IMR-90 (cell line): ENCODE data around the gene SOX5. TPM values are rescaled to one million over a fixed set of nuclear protein-coding genes. Genes with fewer than 3 reads are reported as not detected.

Source experiments
- ATAC-seq: fragments of 200-7000 bp; cut with Tn5 transposase; 2 replicates; pipeline ENCODE4 v1.9.1; 2020; ENCODE audit warnings: low read depth, mild to moderate bottlenecking, moderate library complexity
- BruUV-seq: library from RNA; stranded (reverse); fragments of 400-500 nt; replicated peaks from 2 replicates; lab custom pipeline; 2021; lab: Mats Ljungman, UMichigan
- CTCF ChIA-PET: fragments of 300-600 bp; formaldehyde crosslinking; extraction: SDS; loops from one replicate; lab custom pipeline; 2021; ENCODE audit warnings: antibody characterized with exemption; lab: Yijun Ruan, JAX
- POLR2A ChIA-PET: fragments of 300-600 bp; sonication (Branson Sonifier 250); formaldehyde crosslinking; loops from one replicate; lab custom pipeline; 2022; ENCODE audit warnings: antibody characterized with exemption; ENCODE audit not compliant: unreplicated experiment; lab: Charles Lee
- DNase-seq: peaks from one replicate; pipeline ENCODE4 v3.0.0; 2013
- H2AFZ ChIP-seq: replicated peaks from 2 replicates; pipeline ENCODE3; 2013; ENCODE audit warnings: low read length, mild to moderate bottlenecking; ENCODE audit not compliant: poor library complexity
- H2AK5ac ChIP-seq: 2 replicates; pipeline ENCODE4 v1.6.1; 2013; ENCODE audit warnings: low read depth, low read length, inconsistent platforms
- H2AK9ac ChIP-seq: replicated peaks from 2 replicates; pipeline ENCODE3; 2013; ENCODE audit warnings: mild to moderate bottlenecking, low read depth, low read length, moderate library complexity; ENCODE audit not compliant: poor library complexity
- H2BK120ac ChIP-seq: 2 replicates; pipeline ENCODE4 v1.6.1; 2013; ENCODE audit warnings: low read depth, low read length, inconsistent platforms
- H2BK15ac ChIP-seq: 3 replicates; pipeline ENCODE4 v1.6.1; 2013; ENCODE audit warnings: low read depth, low read length, inconsistent platforms
- H2BK20ac ChIP-seq: 2 replicates; pipeline ENCODE4 v1.6.1; 2013; ENCODE audit warnings: low read depth, mild to moderate bottlenecking, inconsistent platforms, low read length, moderate library complexity
- H2BK5ac ChIP-seq: 2 replicates; pipeline ENCODE4 v1.6.1; 2013; ENCODE audit warnings: mild to moderate bottlenecking, low read depth, low read length, inconsistent platforms; ENCODE audit not compliant: poor library complexity, severe bottlenecking
- H3K14ac ChIP-seq: replicated peaks from 2 replicates; pipeline ENCODE4 v1.6.1; 2013; ENCODE audit warnings: low read depth, low read length, inconsistent platforms
- H3K18ac ChIP-seq: 2 replicates; pipeline ENCODE4 v1.6.1; 2013; ENCODE audit warnings: low read depth, low read length, control low read depth
- H3K23ac ChIP-seq: 2 replicates; pipeline ENCODE4 v1.6.1; 2013; ENCODE audit warnings: low read depth, low read length, inconsistent platforms
- H3K27ac ChIP-seq: 2 replicates; pipeline ENCODE4 v1.5.1; 2013; ENCODE audit warnings: mild to moderate bottlenecking, control low read depth, low read length; ENCODE audit not compliant: insufficient read depth
- H3K27me3 ChIP-seq: 2 replicates; pipeline ENCODE4 v1.6.1; 2013; ENCODE audit warnings: low read length; ENCODE audit not compliant: control insufficient read depth, insufficient read depth
- H3K36me3 ChIP-seq: 2 replicates; pipeline ENCODE4 v1.6.1; 2013; ENCODE audit warnings: low read length, mixed read lengths; ENCODE audit not compliant: control insufficient read depth, insufficient read depth
- H3K4ac ChIP-seq: 2 replicates; pipeline ENCODE4 v1.6.1; 2013; ENCODE audit warnings: low read depth, low read length, inconsistent platforms
- H3K4me1 ChIP-seq: 2 replicates; pipeline ENCODE4 v1.6.1; 2013; ENCODE audit warnings: low read length, mixed read lengths; ENCODE audit not compliant: control insufficient read depth, insufficient read depth
- H3K4me2 ChIP-seq: 2 replicates; pipeline ENCODE4 v1.6.1; 2013; ENCODE audit warnings: low read depth, mild to moderate bottlenecking, control low read depth, low read length, moderate library complexity
- H3K4me3 ChIP-seq: 2 replicates; pipeline ENCODE4 v1.5.1; 2013; ENCODE audit warnings: low read depth, mild to moderate bottlenecking, control low read depth, low read length, moderate library complexity; ENCODE audit not compliant: insufficient read depth
- H3K56ac ChIP-seq: 2 replicates; pipeline ENCODE4 v1.6.1; 2013; ENCODE audit warnings: low read length, inconsistent platforms; ENCODE audit not compliant: insufficient read depth; ENCODE audit errors: extremely low read depth
- H3K79me1 ChIP-seq, 2 experiments: 2 replicates each; pipeline ENCODE4 v1.6.1; 2013; ENCODE audit warnings: low read length in 2 of 2, inconsistent platforms in 1 of 2, low read depth in 1 of 2
- H3K9ac ChIP-seq: 2 replicates; pipeline ENCODE4 v1.6.1; 2013; ENCODE audit warnings: low read depth, low read length, control low read depth
- H3K9me1 ChIP-seq: 2 replicates; pipeline ENCODE4 v1.6.1; 2013; ENCODE audit warnings: low read length, inconsistent platforms; ENCODE audit not compliant: insufficient read depth
- H3K9me3 ChIP-seq: 2 replicates; pipeline ENCODE4 v1.6.1; 2013; ENCODE audit warnings: low read length; ENCODE audit not compliant: control insufficient read depth, insufficient read depth
- H4K20me1 ChIP-seq: 2 replicates; pipeline ENCODE4 v1.6.1; 2013; ENCODE audit warnings: low read length, inconsistent platforms; ENCODE audit not compliant: insufficient read depth
- H4K5ac ChIP-seq: 2 replicates; pipeline ENCODE4 v1.6.1; 2013; ENCODE audit warnings: mild to moderate bottlenecking, low read depth, low read length, control low read depth
- H4K8ac ChIP-seq, 2 experiments: 2 replicates each; pipeline ENCODE4 v1.6.1; 2013; ENCODE audit warnings: low read depth in 2 of 2, low read length in 2 of 2, control low read depth in 1 of 2, inconsistent platforms in 1 of 2
- H4K91ac ChIP-seq: 2 replicates; pipeline ENCODE4 v1.6.1; 2013; ENCODE audit warnings: low read depth, low read length, inconsistent platforms; ENCODE audit not compliant: insufficient read depth
- BHLHE40 ChIP-seq: fragments of 150-350 bp; IDR thresholded peaks from 2 replicates; pipeline ENCODE4 v1.6.1; 2016; ENCODE audit warnings: mild to moderate bottlenecking, low read depth, low read length
- CEBPB ChIP-seq: IDR thresholded peaks from 2 replicates; pipeline ENCODE4 v1.6.1; 2012; ENCODE audit warnings: low read depth, low read length, improper control_type of control experiment
- CHD1 ChIP-seq: IDR thresholded peaks from 2 replicates; pipeline ENCODE4 v1.6.1; 2012; ENCODE audit warnings: low read depth, low read length, improper control_type of control experiment
- FOS ChIP-seq: fragments of 150-350 bp; IDR thresholded peaks from 2 replicates; pipeline ENCODE4 v1.6.1; 2016; ENCODE audit warnings: low read depth, low read length
- MAFK ChIP-seq: IDR thresholded peaks from 2 replicates; pipeline ENCODE4 v1.6.1; 2012; ENCODE audit warnings: low read depth, low read length, improper control_type of control experiment
- MAZ ChIP-seq: IDR thresholded peaks from 2 replicates; pipeline ENCODE4 v1.6.1; 2012; ENCODE audit warnings: low read depth, mild to moderate bottlenecking, low read length, improper control_type of control experiment, moderate library complexity, borderline replicate concordance
- MXI1 ChIP-seq: IDR thresholded peaks from 2 replicates; pipeline ENCODE4 v1.6.1; 2012; ENCODE audit warnings: low read depth, mild to moderate bottlenecking, low read length, moderate library complexity, borderline replicate concordance
- NFE2L2 ChIP-seq: fragments of 150-350 bp; IDR thresholded peaks from 2 replicates; pipeline ENCODE4 v1.6.1; 2016; ENCODE audit warnings: low read depth, mild to moderate bottlenecking, low read length
- POLR2A ChIP-seq: IDR thresholded peaks from 2 replicates; pipeline ENCODE4 v1.6.1; 2012; ENCODE audit warnings: mild to moderate bottlenecking, low read depth, low read length
- RAD21 ChIP-seq: IDR thresholded peaks from 2 replicates; pipeline ENCODE4 v1.6.1; 2012; ENCODE audit warnings: low read length, improper control_type of control experiment
- RCOR1 ChIP-seq: IDR thresholded peaks from 2 replicates; pipeline ENCODE4 v1.6.1; 2012; ENCODE audit warnings: mild to moderate bottlenecking, low read length, improper control_type of control experiment; ENCODE audit not compliant: insufficient replicate concordance
- RFX5 ChIP-seq: IDR thresholded peaks from 2 replicates; pipeline ENCODE4 v1.8.0; 2012; ENCODE audit warnings: low read depth, mild to moderate bottlenecking, low read length, moderate library complexity
- SMC3 ChIP-seq: fragments of 150-350 bp; IDR thresholded peaks from 2 replicates; pipeline ENCODE4 v1.6.1; 2016; ENCODE audit warnings: low read depth, mild to moderate bottlenecking, antibody characterized with exemption, low read length, moderate library complexity
- USF2 ChIP-seq: fragments of 150-350 bp; IDR thresholded peaks from 2 replicates; pipeline ENCODE4 v1.6.1; 2017; ENCODE audit warnings: mild to moderate bottlenecking, antibody characterized with exemption, low read length, low read depth
- WGBS, 2 experiments: methylation state at CpG; one replicate each; pipeline versions ENCODE4 v1.1.5 to v1.1.7; 2013; ENCODE audit warnings: missing lambda C conversion rate in 2 of 2; ENCODE audit not compliant: insufficient read length in 1 of 2; ENCODE audit errors: extremely low coverage in 2 of 2; 5-methylcytosine and 5-hydroxymethylcytosine counted together
- dilution Hi-C: fragments of 300-500 bp; cut with HindIII; formaldehyde crosslinking; loops from one replicate; pipeline ENCODE4 v1.14.3; 2018; ENCODE audit warnings: low sequenced_read_pairs; ENCODE audit not compliant: unreplicated experiment
- in situ Hi-C: fragments of 300-500 bp; cut with MboI; formaldehyde crosslinking; loops from 3 replicates; pipeline ENCODE4 v1.14.3; 2019; ENCODE audit warnings: low sequenced_read_pairs, inconsistent platforms, mixed read lengths
- intact Hi-C: fragments of 100-400 bp; cut with micrococcal nuclease; formaldehyde crosslinking; loops from 2 replicates; pipeline ENCODE4 v1.10.0; 2022
- polyA plus RNA-seq, 3 experiments: library from polyadenylated mRNA; depleted of rRNA; stranded (reverse); fragments of >200 nt; gene quantifications; 2 replicates each; pipeline ENCODE4 v1.2.3, GENCODE V29; 2012; ENCODE audit warnings: low replicate concordance in 1 of 3
- total RNA-seq: library from RNA; depleted of rRNA; stranded (reverse); fragments of >200 nt; gene quantifications from 2 replicates; pipeline ENCODE4 v1.2.3, GENCODE V29; 2012
- TF ChIP-seq, protein P1 (sequence below): fragments of 150-350 bp; IDR thresholded peaks from 2 replicates; pipeline ENCODE4 v1.6.1; 2016; ENCODE audit warnings: low read depth, mild to moderate bottlenecking, low read length, moderate library complexity, borderline replicate concordance
- TF ChIP-seq, protein P2 (sequence below): conservative IDR thresholded peaks from 2 replicates; pipeline ENCODE4 v1.5.1; 2012; ENCODE audit warnings: mild to moderate bottlenecking, low read depth, low read length, improper control_type of control experiment

The SOX5 gene
- total and polyA plus RNA-seq, 2 of the 4 experiments (the other 2 are of a cell fraction): 1.1 to 13.1 TPM

- CTCF ChIA-PET: no interaction called here
- ATAC-seq: no peak
- BruUV-seq: no TSS peak
Observed at GRCh38 chr12:23581913-23582312, 367.6 kb downstream of the SOX5 start.

More at GRCh38 chr12:23581913-23582312, 367.6 kb downstream of the SOX5 start:
- H3K23ac ChIP-seq: no peak overlapping the region
- H3K56ac ChIP-seq: no peak overlapping the region
- H4K91ac ChIP-seq: no peak overlapping the region
- H3K9me1 ChIP-seq: 0 out of 2 replicates have a peak, but pooled peaks cover 2% of the 10 kb centered on the region
- no peak for TF ChIP-seq MAZ
- no peak for TF ChIP-seq BHLHE40
- TF ChIP-seq POLR2A: no peak
- TF ChIP-seq RCOR1: no peak
- no peak for TF ChIP-seq MXI1
- TF ChIP-seq RFX5: no peak
- TF ChIP-seq FOS: no peak
- TF ChIP-seq, protein P1, sequence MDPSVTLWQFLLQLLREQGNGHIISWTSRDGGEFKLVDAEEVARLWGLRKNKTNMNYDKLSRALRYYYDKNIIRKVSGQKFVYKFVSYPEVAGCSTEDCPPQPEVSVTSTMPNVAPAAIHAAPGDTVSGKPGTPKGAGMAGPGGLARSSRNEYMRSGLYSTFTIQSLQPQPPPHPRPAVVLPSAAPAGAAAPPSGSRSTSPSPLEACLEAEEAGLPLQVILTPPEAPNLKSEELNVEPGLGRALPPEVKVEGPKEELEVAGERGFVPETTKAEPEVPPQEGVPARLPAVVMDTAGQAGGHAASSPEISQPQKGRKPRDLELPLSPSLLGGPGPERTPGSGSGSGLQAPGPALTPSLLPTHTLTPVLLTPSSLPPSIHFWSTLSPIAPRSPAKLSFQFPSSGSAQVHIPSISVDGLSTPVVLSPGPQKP: no peak
- TF ChIP-seq, protein P2, sequence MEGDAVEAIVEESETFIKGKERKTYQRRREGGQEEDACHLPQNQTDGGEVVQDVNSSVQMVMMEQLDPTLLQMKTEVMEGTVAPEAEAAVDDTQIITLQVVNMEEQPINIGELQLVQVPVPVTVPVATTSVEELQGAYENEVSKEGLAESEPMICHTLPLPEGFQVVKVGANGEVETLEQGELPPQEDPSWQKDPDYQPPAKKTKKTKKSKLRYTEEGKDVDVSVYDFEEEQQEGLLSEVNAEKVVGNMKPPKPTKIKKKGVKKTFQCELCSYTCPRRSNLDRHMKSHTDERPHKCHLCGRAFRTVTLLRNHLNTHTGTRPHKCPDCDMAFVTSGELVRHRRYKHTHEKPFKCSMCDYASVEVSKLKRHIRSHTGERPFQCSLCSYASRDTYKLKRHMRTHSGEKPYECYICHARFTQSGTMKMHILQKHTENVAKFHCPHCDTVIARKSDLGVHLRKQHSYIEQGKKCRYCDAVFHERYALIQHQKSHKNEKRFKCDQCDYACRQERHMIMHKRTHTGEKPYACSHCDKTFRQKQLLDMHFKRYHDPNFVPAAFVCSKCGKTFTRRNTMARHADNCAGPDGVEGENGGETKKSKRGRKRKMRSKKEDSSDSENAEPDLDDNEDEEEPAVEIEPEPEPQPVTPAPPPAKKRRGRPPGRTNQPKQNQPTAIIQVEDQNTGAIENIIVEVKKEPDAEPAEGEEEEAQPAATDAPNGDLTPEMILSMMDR: no peak
- no peak for TF ChIP-seq MAFK
- no peak for TF ChIP-seq SMC3
- TF ChIP-seq CHD1: no peak
- TF ChIP-seq USF2: no peak
- TF ChIP-seq CEBPB: no peak
- no peak for TF ChIP-seq RAD21
- TF ChIP-seq NFE2L2: no peak
- POLR2A ChIA-PET: no interaction called here
- H3K4me3 ChIP-seq: no peak overlapping the region
- no peak overlapping the region for H2AFZ ChIP-seq
- no peak overlapping the region for H3K9ac ChIP-seq
- H3K14ac ChIP-seq: no peak overlapping the region
- no peaks in the 10 kb centered on the region for H4K20me1 ChIP-seq
- no peak overlapping the region for H2BK20ac ChIP-seq
- no peak overlapping the region for H3K4ac ChIP-seq
- no peaks in the 10 kb centered on the region for H3K36me3 ChIP-seq
- no peak overlapping the region for H3K18ac ChIP-seq
- no peak overlapping the region for H3K4me2 ChIP-seq
- dilution Hi-C loops: no loop called here
- no peaks in the 10 kb centered on the region for H3K79me1 ChIP-seq
- no peak overlapping the region for H4K8ac ChIP-seq
- H4K5ac ChIP-seq: no peak overlapping the region
- H3K4me1 ChIP-seq: no peaks in the 10 kb centered on the region
- H3K27me3 ChIP-seq: no peaks in the 10 kb centered on the region
- H3K27ac ChIP-seq: no peak overlapping the region
- no peak overlapping the region for H2BK5ac ChIP-seq
- in situ Hi-C loops: no loop called here
- DNase-seq: no peak
- H2BK120ac ChIP-seq: no peak overlapping the region
- H2BK15ac ChIP-seq: no peak overlapping the region
- H2AK9ac ChIP-seq: no peak overlapping the region
- intact Hi-C loops: no loop called here
- WGBS, 2 experiments: no CpG with 5 or more reads among the region's 3 CpGs
- no peaks in the 10 kb centered on the region for H3K9me3 ChIP-seq
- no peak overlapping the region for H2AK5ac ChIP-seq
